KMS-11 (cell line): ENCODE results near the gene SALL4.

Experiments
- H2AFZ ChIP-seq: fragments of 200-600 bp; sonication (generic); 2 replicates; pipeline ENCODE4 v1.6.1; 2016; ENCODE audit warnings: antibody characterized with exemption, mixed run types, low read depth
- H3K27ac ChIP-seq: fragments of 200-600 bp; sonication (generic); 2 replicates; pipeline ENCODE4 v1.6.1; 2016; ENCODE audit warnings: mild to moderate bottlenecking, mixed run types
- H3K27me3 ChIP-seq: fragments of 200-600 bp; sonication (generic); 2 replicates; pipeline ENCODE4 v1.6.1; 2017; ENCODE audit warnings: mild to moderate bottlenecking, low read depth, mixed run types, moderate library complexity; ENCODE audit not compliant: insufficient read depth
- H3K36me3 ChIP-seq: fragments of 200-600 bp; sonication (generic); 2 replicates; pipeline ENCODE4 v1.6.1; 2017; ENCODE audit warnings: mild to moderate bottlenecking, mixed run types; ENCODE audit not compliant: insufficient read depth
- H3K4me1 ChIP-seq: fragments of 200-600 bp; sonication (generic); 2 replicates; pipeline ENCODE4 v1.6.1; 2016; ENCODE audit warnings: mild to moderate bottlenecking, low read depth, mixed run types; ENCODE audit not compliant: poor library complexity, severe bottlenecking
- H3K4me2 ChIP-seq: fragments of 200-600 bp; sonication (generic); 2 replicates; pipeline ENCODE4 v1.7.0; 2016; ENCODE audit warnings: mild to moderate bottlenecking, mixed run types
- H3K4me3 ChIP-seq: fragments of 200-600 bp; sonication (generic); IDR thresholded peaks from 2 replicates; pipeline ENCODE4 v1.6.1; 2017; ENCODE audit warnings: low read depth, low read length, mixed read lengths; ENCODE audit not compliant: insufficient read depth
- H3K79me2 ChIP-seq: fragments of 200-600 bp; sonication (generic); 2 replicates; pipeline ENCODE4 v1.6.1; 2016; ENCODE audit warnings: low read depth, mixed run types; ENCODE audit not compliant: insufficient read depth
- H3K9ac ChIP-seq: fragments of 200-600 bp; sonication (generic); 2 replicates; pipeline ENCODE4 v1.6.1; 2016; ENCODE audit warnings: mild to moderate bottlenecking, mixed run types
- H4K20me1 ChIP-seq: fragments of 200-600 bp; sonication (generic); 2 replicates; pipeline ENCODE4 v1.6.1; 2016; ENCODE audit warnings: mild to moderate bottlenecking, mixed run types; ENCODE audit not compliant: insufficient read depth
- TF ChIP-seq, protein P1 (sequence below): fragments of 200-600 bp; sonication (generic); conservative IDR thresholded peaks from 2 replicates; pipeline ENCODE4 v1.6.1; 2017; ENCODE audit warnings: low read depth, mild to moderate bottlenecking, antibody characterized with exemption, low read length, moderate library complexity, mixed read lengths

SALL4 gene

DNA sequence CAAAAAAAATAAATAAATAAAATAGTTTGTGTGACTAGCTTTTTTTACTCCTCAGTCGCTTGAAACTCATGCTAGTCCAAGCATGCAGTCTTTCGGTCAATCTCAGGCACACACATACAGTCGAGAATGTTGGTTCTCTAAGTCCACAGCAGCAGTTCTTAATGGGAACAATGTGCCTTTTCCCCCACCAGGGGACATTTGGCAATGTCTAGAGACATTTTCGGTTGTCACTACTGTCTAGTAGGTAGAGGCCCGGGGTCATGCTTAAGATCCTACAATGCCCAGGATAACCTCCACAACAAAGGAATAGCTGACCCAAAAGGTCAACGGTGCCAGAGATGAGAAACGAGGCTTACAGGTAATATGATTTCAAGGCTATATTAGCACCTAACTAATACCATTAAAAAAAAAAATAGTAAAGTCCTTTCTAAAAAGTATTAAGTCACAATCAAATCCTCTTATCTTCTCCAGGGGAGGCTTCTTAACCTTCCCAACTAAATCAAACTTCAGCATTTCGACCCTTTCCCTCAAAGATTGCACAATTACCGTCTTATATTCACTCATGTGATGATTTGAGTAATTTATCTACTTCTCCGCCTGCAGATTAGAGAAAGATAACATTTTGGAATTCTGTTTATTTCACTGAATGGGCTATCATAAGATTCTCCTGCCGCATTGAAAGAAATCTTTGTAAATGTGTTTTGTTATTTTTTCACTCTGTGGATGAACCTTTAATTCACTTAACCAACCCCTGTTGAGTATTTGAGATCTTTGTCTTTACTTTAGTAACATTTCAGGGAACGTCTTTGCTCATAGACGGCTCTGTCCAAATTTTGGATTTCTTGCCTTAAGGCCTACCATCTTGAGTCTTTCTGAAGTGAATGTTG is 8.1 kb upstream of the SALL4 start:
- Histone ChIP-seq H3K27me3 (no peaks in the 10 kb centered on the region), H4K20me1 (no peaks in the 10 kb centered on the region), H3K79me2 (no peaks in the 10 kb centered on the region), H3K9ac (no peak overlapping the region), H3K4me1 (no peaks in the 10 kb centered on the region), H2AFZ (no peak overlapping the region), H3K27ac (no peak overlapping the region), H3K4me3 (no peak overlapping the region), H3K4me2 (no peak overlapping the region), H3K36me3 (no peaks in the 10 kb centered on the region)
- TF ChIP-seq, protein P1, sequence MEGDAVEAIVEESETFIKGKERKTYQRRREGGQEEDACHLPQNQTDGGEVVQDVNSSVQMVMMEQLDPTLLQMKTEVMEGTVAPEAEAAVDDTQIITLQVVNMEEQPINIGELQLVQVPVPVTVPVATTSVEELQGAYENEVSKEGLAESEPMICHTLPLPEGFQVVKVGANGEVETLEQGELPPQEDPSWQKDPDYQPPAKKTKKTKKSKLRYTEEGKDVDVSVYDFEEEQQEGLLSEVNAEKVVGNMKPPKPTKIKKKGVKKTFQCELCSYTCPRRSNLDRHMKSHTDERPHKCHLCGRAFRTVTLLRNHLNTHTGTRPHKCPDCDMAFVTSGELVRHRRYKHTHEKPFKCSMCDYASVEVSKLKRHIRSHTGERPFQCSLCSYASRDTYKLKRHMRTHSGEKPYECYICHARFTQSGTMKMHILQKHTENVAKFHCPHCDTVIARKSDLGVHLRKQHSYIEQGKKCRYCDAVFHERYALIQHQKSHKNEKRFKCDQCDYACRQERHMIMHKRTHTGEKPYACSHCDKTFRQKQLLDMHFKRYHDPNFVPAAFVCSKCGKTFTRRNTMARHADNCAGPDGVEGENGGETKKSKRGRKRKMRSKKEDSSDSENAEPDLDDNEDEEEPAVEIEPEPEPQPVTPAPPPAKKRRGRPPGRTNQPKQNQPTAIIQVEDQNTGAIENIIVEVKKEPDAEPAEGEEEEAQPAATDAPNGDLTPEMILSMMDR = no peak

DNA sequence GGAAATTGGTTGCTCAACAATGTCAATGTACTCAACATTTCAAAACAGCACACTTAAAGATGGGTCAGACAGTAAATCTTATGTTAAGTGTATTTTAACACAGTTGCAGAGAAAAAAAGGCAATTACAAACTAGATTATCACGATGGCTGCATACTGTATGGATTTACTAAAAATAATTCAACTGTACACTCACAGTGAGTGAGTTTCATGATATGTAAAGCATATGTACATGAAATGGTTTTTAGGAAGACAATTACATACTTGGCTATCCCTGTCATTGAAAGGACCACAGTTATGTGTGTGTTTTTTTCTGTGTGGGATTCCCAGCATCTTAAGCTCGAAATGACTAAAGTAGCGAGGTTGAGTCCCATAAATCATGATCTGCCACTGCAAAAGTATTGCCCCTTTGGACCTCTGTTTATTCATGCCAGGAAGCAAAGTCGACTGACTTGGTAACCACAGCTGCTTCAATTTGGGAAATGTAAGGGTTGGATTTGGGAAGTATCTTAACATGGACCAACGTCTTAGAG is 5.5 kb upstream of the SALL4 start:
- no peaks in the 10 kb centered on the region for H3K79me2 ChIP-seq
- TF ChIP-seq, protein P1 = no peak
- H3K27ac ChIP-seq = no peak overlapping the region
- H3K4me1 ChIP-seq = no peaks in the 10 kb centered on the region
- no peaks in the 10 kb centered on the region for H3K36me3 ChIP-seq
- H3K4me2 ChIP-seq = no peak overlapping the region
- no peak overlapping the region for H2AFZ ChIP-seq
- H3K4me3 ChIP-seq = no peak overlapping the region
- H3K9ac ChIP-seq = no peak overlapping the region
- H3K27me3 ChIP-seq = no peaks in the 10 kb centered on the region
- H4K20me1 ChIP-seq = no peaks in the 10 kb centered on the region

DNA sequence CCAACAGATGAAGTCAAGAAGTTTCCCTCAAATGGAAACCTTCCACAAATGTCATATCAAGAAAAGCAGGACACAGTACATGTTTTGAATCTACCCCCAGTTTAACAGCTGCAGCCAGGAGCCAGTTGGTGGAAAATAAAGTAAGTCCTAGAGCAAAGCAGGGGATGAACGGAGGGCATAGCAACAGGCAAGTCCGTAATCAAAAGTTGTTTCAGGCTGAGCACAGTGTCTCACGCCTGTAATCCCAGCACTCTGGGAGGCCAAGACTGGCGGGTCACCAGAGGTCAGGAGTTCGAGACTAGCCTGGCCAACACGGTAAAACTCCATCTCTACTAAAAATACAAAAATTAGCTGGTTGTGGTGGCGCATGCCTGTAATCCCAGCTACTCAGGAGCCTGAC is 2.4 kb upstream of the SALL4 start:
- Histone ChIP-seq H3K9ac (no peak overlapping the region), H4K20me1 (no peaks in the 10 kb centered on the region), H3K4me3 (no peak overlapping the region), H3K4me1 (no peaks in the 10 kb centered on the region), H3K36me3 (no peaks in the 10 kb centered on the region), H3K4me2 (no peak overlapping the region), H2AFZ (no peak overlapping the region), H3K27me3 (no peaks in the 10 kb centered on the region), H3K79me2 (no peaks in the 10 kb centered on the region), H3K27ac (no peak overlapping the region)
- TF ChIP-seq, protein P1 = no peak

DNA sequence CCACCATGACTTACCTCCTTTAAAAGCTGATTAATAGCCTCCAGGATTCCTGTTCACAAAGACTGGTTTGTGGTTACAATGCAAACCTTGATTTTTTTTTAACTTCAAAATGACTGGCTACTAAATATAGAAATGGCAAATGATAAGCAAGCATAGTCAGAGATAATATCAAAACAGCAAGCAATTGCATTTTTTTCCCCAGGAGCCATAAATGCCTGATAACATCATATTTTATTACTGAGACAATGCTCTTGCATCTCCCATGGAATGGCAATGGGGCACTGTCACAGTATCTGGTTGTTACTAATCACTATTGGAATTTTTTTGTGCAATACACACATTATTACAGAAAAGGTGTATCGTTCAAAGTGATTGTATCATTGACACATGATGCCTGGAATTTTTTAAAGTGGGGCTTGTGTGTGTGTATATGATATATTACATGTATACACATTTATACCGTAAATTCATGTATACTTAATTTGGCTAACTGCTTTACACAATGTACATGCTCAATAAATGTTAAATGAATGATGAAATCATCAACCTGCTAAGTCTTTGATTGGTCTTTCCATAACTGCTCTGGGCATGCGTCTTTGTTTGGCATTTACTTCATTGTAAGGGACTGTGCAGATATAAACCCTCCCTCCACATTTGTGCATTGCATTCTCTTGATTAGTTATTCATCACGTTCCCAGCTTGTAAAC is 980 bp upstream of the SALL4 start:
- no peak overlapping the region for H3K27ac ChIP-seq
- TF ChIP-seq, protein P1 = no peak
- no peak overlapping the region for H3K9ac ChIP-seq
- no peaks in the 10 kb centered on the region for H3K36me3 ChIP-seq
- H3K4me3 ChIP-seq = no peak overlapping the region
- H3K27me3 ChIP-seq = no peaks in the 10 kb centered on the region
- no peaks in the 10 kb centered on the region for H3K79me2 ChIP-seq
- no peaks in the 10 kb centered on the region for H3K4me1 ChIP-seq
- H4K20me1 ChIP-seq = no peaks in the 10 kb centered on the region
- no peak overlapping the region for H2AFZ ChIP-seq
- H3K4me2 ChIP-seq = no peak overlapping the region
